Muscle layer of duodenum (tissue), 2 donors: ENCODE results near the gene SSR3.

Experiments
- H3K27ac ChIP-seq: one replicate; pipeline ENCODE4 v1.7.0; 2013; ENCODE audit warnings: mild to moderate bottlenecking, low read length
- H3K27me3 ChIP-seq: one replicate; pipeline ENCODE4 v1.7.0; 2013; ENCODE audit warnings: low read depth, mild to moderate bottlenecking, control low read depth, low read length
- H3K36me3 ChIP-seq, 2 donors: one replicate each; pipeline ENCODE4 v1.7.0; 2013; ENCODE audit warnings: low read length in 2 of 2, control low read depth in 1 of 2, mild to moderate bottlenecking in 1 of 2; ENCODE audit not compliant: insufficient read depth in 2 of 2, control insufficient read depth in 1 of 2
- H3K4me1 ChIP-seq, 2 donors: one replicate each; pipeline ENCODE4 v1.7.0; 2013; ENCODE audit warnings: low read length in 2 of 2, mild to moderate bottlenecking in 2 of 2, control low read depth in 1 of 2, moderate library complexity in 1 of 2; ENCODE audit not compliant: insufficient read depth in 2 of 2, control insufficient read depth in 1 of 2
- H3K4me3 ChIP-seq, 2 donors: one replicate each; pipeline ENCODE4 v1.7.0; 2013; ENCODE audit warnings: low read length in 2 of 2, low read depth in 1 of 2, mild to moderate bottlenecking in 1 of 2
- H3K9me3 ChIP-seq, 2 donors: one replicate each; pipeline ENCODE4 v1.7.0; 2013; ENCODE audit warnings: low read length in 2 of 2, control low read depth in 1 of 2, mild to moderate bottlenecking in 1 of 2; ENCODE audit not compliant: control insufficient read depth in 1 of 2
- donor health status: healthy.

SSR3 gene

DNA sequence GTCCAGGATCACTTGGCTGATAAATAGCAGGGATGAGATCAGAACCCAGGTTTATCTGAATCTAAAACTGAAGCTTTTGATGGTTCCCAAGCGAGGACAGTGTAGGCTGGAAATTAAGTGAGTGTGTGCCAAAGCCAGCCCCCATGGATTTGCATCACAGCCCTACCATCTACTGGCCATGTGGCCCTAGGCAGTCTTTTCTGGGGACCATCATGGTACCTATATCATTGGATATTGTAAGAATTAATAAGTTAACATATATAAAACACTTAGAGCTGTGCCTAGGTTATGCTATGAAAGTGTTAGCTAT is 32.8 kb upstream of the SSR3 start:
- Histone ChIP-seq H3K4me1 (no peaks in the 10 kb centered on the region), H3K27me3 (no peaks in the 10 kb centered on the region), H3K9me3 (no peaks in the 10 kb centered on the region), H3K36me3 (no peaks in the 10 kb centered on the region), H3K4me3 (no peak overlapping the region), H3K27ac (no peak overlapping the region)

DNA sequence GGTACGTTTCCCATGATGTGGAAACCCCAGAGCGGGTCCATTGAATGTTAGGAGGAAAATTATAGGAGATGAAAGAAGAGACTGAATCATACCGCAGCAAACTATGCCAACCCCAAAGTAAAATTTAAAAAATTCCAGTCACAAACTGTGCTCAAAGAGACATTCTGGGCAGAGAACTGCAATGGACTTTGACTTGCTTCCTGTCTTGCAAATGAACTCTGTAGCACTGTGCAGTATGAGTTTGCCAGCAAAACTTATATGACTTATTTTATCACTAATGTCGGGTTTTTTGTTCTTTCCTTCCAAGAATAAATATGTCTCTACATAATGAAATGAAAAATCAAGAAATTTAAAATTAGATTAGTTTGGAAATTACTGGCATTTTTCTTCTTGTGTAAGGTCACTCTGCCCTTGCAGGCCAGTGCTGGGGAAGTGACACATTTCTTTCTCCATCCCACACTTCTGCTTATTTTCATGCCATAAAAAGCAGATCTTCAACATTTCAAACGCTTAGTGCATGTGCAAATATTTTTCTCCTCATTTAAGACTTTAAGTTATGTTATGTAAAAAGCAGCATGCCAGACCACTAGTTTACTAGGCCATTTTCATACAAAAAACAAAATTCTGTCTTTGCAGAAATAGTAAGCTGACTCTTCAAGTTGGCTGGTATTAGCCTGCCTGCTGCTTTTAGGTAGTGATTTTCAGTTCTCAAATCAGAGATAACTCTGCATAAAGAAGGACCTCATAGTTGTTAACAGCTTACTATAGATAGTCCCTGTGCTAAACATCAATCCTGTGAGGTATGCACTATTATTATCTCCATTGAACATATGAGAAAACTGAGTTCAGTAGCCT is 32.2 kb upstream of the SSR3 start:
- H3K27ac ChIP-seq, result no peak overlapping the region
- no peaks in the 10 kb centered on the region for H3K36me3 ChIP-seq
- H3K9me3 ChIP-seq, result no peaks in the 10 kb centered on the region
- H3K4me1 ChIP-seq, result no peaks in the 10 kb centered on the region
- H3K27me3 ChIP-seq, result no peaks in the 10 kb centered on the region
- no peak overlapping the region for H3K4me3 ChIP-seq

DNA sequence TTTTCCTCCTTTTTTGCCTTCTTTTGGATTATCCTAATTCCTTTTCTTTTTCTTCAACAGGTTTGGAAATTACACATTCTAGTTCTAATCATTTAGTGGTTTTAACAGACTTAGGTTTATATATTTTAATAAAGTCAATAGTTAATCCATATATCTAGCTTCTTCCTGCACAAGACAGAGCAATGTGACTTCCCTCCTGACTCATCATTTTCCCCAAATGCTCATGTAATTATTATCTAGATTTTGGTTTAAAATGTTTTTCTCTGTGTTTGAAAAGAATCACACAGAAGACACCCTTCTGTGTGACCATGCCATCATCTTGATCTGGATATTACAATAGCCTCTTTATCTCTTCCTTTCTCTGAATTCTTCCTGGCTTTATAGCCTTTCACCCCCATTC is 28.6 kb upstream of the SSR3 start:
- Histone ChIP-seq H3K4me3 (no peak overlapping the region), H3K36me3 (no peaks in the 10 kb centered on the region), H3K9me3 (no peaks in the 10 kb centered on the region), H3K27ac (no peak overlapping the region), H3K27me3 (no peaks in the 10 kb centered on the region), H3K4me1 (no peaks in the 10 kb centered on the region)

DNA sequence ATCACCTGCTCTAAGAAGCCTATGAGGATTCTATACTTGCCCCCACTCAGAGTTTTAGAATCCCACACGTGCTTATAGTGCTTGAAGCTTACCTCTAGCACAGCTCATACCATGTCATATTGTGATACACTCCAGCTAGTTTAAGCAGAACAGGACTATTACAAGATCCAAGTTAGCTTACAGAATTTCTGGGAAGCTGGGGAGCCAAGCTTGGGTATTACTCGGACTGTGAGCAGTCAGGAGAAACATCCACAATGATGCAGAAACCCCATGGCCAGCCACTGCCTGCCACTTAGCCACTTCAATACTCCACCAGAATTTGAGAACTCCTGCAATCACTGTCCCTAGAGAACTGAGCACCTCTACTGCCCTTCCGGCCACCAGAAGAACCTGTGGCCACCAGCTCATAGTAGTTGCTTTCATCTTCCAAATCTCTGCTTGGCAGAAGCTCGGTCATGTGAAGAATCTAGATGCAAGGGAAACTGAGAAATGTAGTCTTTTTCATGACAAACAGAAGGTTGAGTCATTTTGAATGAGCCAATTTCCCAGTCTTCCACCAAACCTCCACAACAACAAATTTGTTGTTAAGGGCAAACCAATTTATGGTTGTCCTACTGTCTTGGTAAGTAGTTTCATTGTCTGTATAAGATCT is 27.7 kb upstream of the SSR3 start:
- Histone ChIP-seq H3K36me3 (no peaks in the 10 kb centered on the region), H3K4me1 (no peaks in the 10 kb centered on the region), H3K4me3 (no peak overlapping the region), H3K9me3 (no peaks in the 10 kb centered on the region), H3K27ac (no peak overlapping the region), H3K27me3 (no peaks in the 10 kb centered on the region)

DNA sequence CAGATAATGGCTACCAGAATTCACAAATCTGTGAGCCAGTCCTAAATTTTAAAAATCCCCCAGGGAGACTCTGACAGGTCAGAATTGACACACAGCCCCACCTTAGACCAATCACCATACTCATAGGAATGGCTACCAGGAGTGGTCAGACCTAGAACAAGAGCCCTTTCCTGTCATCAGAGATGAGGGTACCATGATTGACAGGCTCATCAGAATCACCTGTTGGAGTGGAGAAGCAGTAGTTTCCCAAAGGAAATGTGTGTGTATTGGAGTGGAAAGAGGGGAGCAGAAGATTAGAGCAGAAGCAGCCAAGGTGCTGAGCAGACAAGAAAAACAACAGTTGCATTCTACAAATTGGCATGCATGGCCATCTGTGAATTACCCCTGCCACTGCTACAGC is 27.0 kb upstream of the SSR3 start:
- H3K4me1 ChIP-seq, result no peaks in the 10 kb centered on the region
- H3K9me3 ChIP-seq, result no peaks in the 10 kb centered on the region
- no peaks in the 10 kb centered on the region for H3K36me3 ChIP-seq
- no peak overlapping the region for H3K27ac ChIP-seq
- no peaks in the 10 kb centered on the region for H3K27me3 ChIP-seq
- H3K4me3 ChIP-seq, result no peak overlapping the region

DNA sequence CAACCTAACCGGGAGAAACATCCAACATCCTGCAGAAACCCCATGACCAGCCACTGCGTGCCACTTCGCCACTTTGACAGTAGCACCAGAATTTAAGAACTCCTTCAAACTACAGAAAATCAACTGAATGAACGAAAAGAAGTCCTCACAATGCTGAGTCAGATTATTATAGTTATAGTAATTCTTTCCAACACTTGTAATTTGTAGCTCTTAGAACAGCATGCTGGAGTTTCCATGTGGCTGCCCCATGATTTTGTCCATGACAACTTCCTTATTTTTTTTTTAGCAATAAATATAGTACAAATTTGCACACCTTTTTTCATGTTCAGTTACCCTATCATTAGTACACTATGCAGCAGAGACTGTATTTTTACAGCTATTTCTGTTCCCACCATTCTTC is 26.1 kb upstream of the SSR3 start:
- Histone ChIP-seq H3K9me3 (no peaks in the 10 kb centered on the region), H3K4me1 (no peaks in the 10 kb centered on the region), H3K4me3 (no peak overlapping the region), H3K27me3 (no peaks in the 10 kb centered on the region), H3K27ac (no peak overlapping the region), H3K36me3 (no peaks in the 10 kb centered on the region)

DNA sequence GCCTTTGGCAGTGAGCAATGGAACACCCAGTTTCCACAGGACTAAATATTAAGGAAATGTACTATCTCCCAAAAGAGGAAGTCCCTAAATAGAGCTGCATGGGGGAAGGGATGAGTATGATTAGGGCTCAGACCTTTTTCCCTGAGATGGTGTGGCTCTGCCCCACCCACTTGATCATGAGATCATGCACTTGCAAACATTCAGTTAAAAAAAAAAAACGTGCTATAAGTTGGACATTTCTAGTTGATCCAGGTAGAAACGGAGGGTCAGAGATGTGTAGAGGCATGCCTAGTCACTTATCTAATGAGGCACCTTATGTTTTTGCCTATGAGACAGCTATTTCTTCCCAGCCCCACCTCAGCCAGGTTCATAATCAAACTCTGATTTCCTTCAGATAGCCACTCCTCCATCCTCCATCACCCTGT is 24.5 kb upstream of the SSR3 start:
- no peak overlapping the region for H3K27ac ChIP-seq
- no peak overlapping the region for H3K4me3 ChIP-seq
- H3K36me3 ChIP-seq, result no peaks in the 10 kb centered on the region
- no peaks in the 10 kb centered on the region for H3K4me1 ChIP-seq
- no peaks in the 10 kb centered on the region for H3K27me3 ChIP-seq
- H3K9me3 ChIP-seq, result no peaks in the 10 kb centered on the region

DNA sequence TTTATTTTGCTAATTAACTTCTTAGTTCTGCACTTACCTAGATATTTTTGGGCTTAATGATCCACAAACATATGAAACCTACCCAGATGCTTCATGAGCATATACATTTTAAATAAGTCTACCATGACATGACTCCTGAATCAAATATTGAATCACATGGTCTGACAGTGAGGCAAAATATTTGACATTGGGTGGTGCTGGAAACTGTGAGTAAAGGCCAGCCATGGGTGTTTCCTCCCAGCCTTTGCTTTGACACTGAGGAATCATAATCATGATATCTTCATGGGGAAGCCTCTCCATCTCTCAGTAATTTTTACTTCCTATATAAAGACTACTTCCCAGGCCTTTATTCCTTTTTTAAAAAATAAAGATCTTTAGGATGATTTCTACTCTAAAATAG is 22.8 kb upstream of the SSR3 start:
- Histone ChIP-seq H3K27ac (no peak overlapping the region), H3K4me3 (no peak overlapping the region), H3K36me3 (no peaks in the 10 kb centered on the region), H3K4me1 (no peaks in the 10 kb centered on the region), H3K27me3 (no peaks in the 10 kb centered on the region), H3K9me3 (no peaks in the 10 kb centered on the region)

DNA sequence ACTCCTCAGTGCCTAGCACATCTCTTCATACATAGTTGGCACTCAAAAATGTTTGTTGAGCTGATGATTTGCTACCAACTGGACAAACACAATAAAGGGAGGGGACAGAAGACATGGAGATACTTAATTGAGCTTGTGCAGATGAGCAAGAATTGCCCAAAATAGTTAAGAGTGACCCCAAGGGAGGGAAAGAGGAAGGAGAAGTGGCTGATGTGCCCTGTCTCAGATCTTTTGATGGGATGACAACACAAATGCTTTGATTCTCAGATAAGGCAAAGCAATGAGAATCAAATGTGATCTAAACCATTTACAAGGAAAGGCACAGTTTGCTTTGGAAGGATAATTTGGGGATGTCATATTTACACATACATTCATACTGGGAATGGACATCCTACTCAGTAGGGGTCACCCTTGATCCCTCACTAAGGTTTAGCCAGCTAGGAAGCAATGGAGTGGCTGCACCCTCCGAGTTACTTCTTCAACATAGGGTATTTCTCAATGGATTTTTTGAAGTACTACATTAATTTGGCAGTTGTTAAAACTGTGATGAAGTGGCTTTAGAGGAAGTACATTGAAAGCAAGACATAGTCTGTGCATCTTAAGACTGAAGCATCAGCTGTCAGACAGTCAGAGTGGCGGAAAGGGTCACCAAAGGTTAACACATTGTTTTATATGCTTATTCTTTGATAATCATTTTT is 21.9 kb upstream of the SSR3 start:
- no peaks in the 10 kb centered on the region for H3K4me1 ChIP-seq
- H3K27me3 ChIP-seq, result no peaks in the 10 kb centered on the region
- H3K9me3 ChIP-seq, result no peaks in the 10 kb centered on the region
- no peak overlapping the region for H3K27ac ChIP-seq
- no peak overlapping the region for H3K4me3 ChIP-seq
- no peaks in the 10 kb centered on the region for H3K36me3 ChIP-seq

DNA sequence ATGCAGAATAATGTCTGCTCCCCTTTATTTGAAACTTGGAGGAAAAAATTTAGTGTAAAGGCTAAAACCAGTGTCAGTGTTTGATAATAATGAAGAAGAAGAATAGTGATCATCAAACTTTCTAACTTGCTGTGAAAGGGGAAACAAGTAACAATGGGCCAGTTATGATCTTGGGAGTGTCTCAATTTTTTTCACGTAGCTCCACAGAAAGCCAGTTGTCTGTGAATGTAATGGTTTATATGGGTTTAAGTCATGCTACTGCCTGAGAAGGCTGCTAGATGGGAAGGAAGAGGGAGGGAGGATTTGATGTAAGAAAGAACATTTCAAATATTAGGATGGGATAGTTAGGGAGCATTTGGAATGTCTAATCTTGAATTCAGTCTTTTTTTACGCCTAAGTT is 21.1 kb upstream of the SSR3 start:
- no peaks in the 10 kb centered on the region for H3K27me3 ChIP-seq
- H3K9me3 ChIP-seq, result no peaks in the 10 kb centered on the region
- H3K4me3 ChIP-seq, result no peak overlapping the region
- no peaks in the 10 kb centered on the region for H3K4me1 ChIP-seq
- H3K27ac ChIP-seq, result no peak overlapping the region
- H3K36me3 ChIP-seq, result no peaks in the 10 kb centered on the region

DNA sequence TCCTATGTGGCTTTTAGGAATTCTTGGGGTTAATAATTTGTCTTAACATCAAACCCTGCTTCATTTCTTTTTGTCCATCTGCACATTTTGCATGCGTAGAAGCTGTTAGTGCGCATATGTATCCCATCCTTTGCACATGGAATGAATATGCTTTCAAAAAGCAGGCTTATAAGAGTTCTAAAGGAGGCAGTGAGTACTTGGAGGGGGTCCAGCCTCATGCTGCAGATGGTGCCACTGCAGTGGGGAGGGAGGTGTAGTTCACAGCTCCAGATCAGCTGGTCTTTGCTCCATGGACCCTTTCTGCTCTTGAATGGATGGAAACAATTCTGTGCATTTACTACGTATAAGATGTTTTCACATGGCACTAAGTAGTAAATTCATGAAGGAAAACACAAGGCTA is 20.7 kb upstream of the SSR3 start:
- no peak overlapping the region for H3K4me3 ChIP-seq
- H3K27me3 ChIP-seq, result no peaks in the 10 kb centered on the region
- no peaks in the 10 kb centered on the region for H3K36me3 ChIP-seq
- no peaks in the 10 kb centered on the region for H3K9me3 ChIP-seq
- H3K27ac ChIP-seq, result no peak overlapping the region
- H3K4me1 ChIP-seq, result no peaks in the 10 kb centered on the region
